SK-N-SH treated with all-trans-retinoic acid at 6 μM for 48 hours (cell line): Measurements from ENCODE around the gene BBC3.

ENCODE experiments used
- ATAC-seq: fragments of 200-7000 bp; cut with Tn5 transposase; 3 replicates; pipeline ENCODE4 v1.9.1; 2020; ENCODE audit warnings: mild to moderate bottlenecking, moderate library complexity
- BACH2 ChIP-seq: fragments of 250-450 bp; sonication (Bioruptor Pico); IDR thresholded peaks from 2 replicates; pipeline ENCODE4 v1.9.0; 2021; ENCODE audit warnings: mild to moderate bottlenecking, borderline replicate concordance
- CSDC2 ChIP-seq: fragments of 250-450 bp; sonication (Bioruptor Pico); IDR thresholded peaks from 2 replicates; pipeline ENCODE4 v1.5.0; 2020; ENCODE audit warnings: mild to moderate bottlenecking, moderate library complexity
- CSRNP3 ChIP-seq: fragments of 250-450 bp; sonication (Bioruptor Pico); IDR thresholded peaks from 2 replicates; pipeline ENCODE4 v1.5.1; 2021; ENCODE audit warnings: mild to moderate bottlenecking, moderate library complexity
- ESRRG ChIP-seq: fragments of 250-450 bp; sonication (Bioruptor Pico); IDR thresholded peaks from 2 replicates; pipeline ENCODE4 v1.6.1; 2021; ENCODE audit warnings: mild to moderate bottlenecking
- GLIS3 ChIP-seq: fragments of 250-450 bp; sonication (Bioruptor Pico); IDR thresholded peaks from 2 replicates; pipeline ENCODE4 v1.5.0; 2020; ENCODE audit warnings: mild to moderate bottlenecking, moderate library complexity
- ISL1 ChIP-seq: fragments of 250-450 bp; sonication (Bioruptor Pico); IDR thresholded peaks from 2 replicates; pipeline ENCODE4 v2.1.2; 2022; ENCODE audit warnings: mild to moderate bottlenecking, moderate library complexity
- OSR1 ChIP-seq: fragments of 250-450 bp; sonication (Bioruptor Pico); IDR thresholded peaks from 2 replicates; pipeline ENCODE4 v1.8.0; 2022; ENCODE audit warnings: moderate library complexity, mild to moderate bottlenecking, inconsistent platforms
- PATZ1 ChIP-seq: fragments of 250-450 bp; sonication (Bioruptor Pico); IDR thresholded peaks from 2 replicates; pipeline ENCODE4 v1.8.0; 2020; ENCODE audit warnings: mild to moderate bottlenecking, moderate library complexity, borderline replicate concordance
- POU6F1 ChIP-seq: fragments of 250-450 bp; sonication (Bioruptor Pico); IDR thresholded peaks from 2 replicates; pipeline ENCODE4 v1.8.0; 2021; ENCODE audit warnings: low read depth, mild to moderate bottlenecking, moderate library complexity, borderline replicate concordance
- PPARA ChIP-seq: fragments of 250-450 bp; sonication (Bioruptor Pico); IDR thresholded peaks from 2 replicates; pipeline ENCODE4 v1.5.0; 2020; ENCODE audit warnings: mild to moderate bottlenecking, borderline replicate concordance
- TCF4 ChIP-seq: fragments of 250-450 bp; sonication (Bioruptor Pico); IDR thresholded peaks from 2 replicates; pipeline ENCODE4 v1.8.0; 2021; ENCODE audit warnings: mild to moderate bottlenecking, moderate library complexity, borderline replicate concordance
- TOX ChIP-seq: fragments of 250-450 bp; sonication (Bioruptor Pico); IDR thresholded peaks from 2 replicates; pipeline ENCODE4 v1.8.0; 2021; ENCODE audit warnings: mild to moderate bottlenecking, moderate library complexity, borderline replicate concordance
- ZFP30 ChIP-seq: fragments of 450-650 bp; formaldehyde crosslinking; IDR thresholded peaks from 2 replicates; pipeline ENCODE4 v1.5.0; 2022; ENCODE audit warnings: mild to moderate bottlenecking, moderate library complexity
- ZNF565 ChIP-seq: fragments of 450-650 bp; formaldehyde crosslinking; conservative IDR thresholded peaks from 2 replicates; pipeline ENCODE4 v1.5.0; 2020; ENCODE audit warnings: low read depth, mild to moderate bottlenecking, moderate library complexity
- ZNF70 ChIP-seq: fragments of 450-650 bp; formaldehyde crosslinking; IDR thresholded peaks from 2 replicates; pipeline ENCODE4 v1.5.0; 2020; ENCODE audit warnings: mild to moderate bottlenecking, moderate library complexity
- ZNF8 ChIP-seq: fragments of 450-650 bp; formaldehyde crosslinking; IDR thresholded peaks from 2 replicates; pipeline ENCODE4 v1.5.0; 2020; ENCODE audit warnings: mild to moderate bottlenecking, moderate library complexity
- TF ChIP-seq, protein P1 (sequence below): fragments of 250-450 bp; sonication (Bioruptor Pico); IDR thresholded peaks from 2 replicates; pipeline ENCODE4 v1.5.0; 2020; ENCODE audit warnings: mild to moderate bottlenecking, moderate library complexity

Gene BBC3

DNA sequence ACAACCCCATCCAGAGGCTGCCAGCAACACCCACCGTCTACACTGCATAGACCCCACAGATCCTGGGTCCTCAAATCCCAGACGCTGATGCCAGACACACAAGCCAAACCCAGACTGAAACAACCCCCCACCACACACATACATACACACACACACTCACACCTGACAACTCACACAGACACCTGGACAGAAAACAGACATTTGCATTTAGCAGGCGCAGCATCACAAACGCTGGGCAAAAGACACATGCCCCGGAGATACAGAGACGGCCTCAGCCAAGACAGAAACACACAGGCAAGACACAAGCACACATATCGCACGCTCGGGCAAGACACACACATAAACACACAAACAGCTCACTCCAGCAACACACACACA lies 1.3 kb downstream of the BBC3 start (continued):
- no peak for TF ChIP-seq CSRNP3 (CRISPR knock-in tag)
- TF ChIP-seq TCF4 (CRISPR knock-in tag), result no peak
- TF ChIP-seq ISL1, result no peak
- TF ChIP-seq, all 23 proteins: peak for 0

DNA sequence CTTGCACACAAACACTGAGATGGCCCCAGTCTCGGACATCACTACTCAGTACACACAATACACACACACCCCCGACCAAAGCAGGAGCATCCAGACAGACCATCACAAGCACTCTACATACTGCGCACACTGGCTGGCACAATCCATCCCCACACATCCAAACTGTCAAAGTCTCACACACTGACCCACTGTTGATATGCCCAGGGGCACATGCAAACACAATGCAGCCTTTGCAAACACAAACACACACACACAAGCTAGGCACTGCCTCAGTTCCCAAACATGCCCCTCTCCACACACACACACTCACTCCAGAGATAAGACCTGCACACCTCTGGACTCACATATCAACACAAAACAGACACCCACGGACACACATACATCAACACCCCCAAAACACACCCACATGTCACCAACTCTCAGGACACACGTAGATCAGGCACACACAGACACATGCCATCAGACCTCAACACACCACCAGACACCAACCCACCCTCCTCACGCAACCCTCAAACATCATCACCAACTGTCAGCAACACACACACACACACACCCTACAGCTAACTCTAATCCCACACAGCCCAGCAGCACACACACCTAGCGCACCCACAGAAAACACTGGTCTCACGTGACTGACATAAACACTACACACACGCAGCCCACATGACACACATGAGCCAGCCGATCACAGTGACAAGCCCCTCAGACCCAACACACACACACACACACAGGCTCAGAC lies 1.9 kb downstream of the BBC3 start:
- TF ChIP-seq ISL1, result no peak
- TF ChIP-seq, protein P1, sequence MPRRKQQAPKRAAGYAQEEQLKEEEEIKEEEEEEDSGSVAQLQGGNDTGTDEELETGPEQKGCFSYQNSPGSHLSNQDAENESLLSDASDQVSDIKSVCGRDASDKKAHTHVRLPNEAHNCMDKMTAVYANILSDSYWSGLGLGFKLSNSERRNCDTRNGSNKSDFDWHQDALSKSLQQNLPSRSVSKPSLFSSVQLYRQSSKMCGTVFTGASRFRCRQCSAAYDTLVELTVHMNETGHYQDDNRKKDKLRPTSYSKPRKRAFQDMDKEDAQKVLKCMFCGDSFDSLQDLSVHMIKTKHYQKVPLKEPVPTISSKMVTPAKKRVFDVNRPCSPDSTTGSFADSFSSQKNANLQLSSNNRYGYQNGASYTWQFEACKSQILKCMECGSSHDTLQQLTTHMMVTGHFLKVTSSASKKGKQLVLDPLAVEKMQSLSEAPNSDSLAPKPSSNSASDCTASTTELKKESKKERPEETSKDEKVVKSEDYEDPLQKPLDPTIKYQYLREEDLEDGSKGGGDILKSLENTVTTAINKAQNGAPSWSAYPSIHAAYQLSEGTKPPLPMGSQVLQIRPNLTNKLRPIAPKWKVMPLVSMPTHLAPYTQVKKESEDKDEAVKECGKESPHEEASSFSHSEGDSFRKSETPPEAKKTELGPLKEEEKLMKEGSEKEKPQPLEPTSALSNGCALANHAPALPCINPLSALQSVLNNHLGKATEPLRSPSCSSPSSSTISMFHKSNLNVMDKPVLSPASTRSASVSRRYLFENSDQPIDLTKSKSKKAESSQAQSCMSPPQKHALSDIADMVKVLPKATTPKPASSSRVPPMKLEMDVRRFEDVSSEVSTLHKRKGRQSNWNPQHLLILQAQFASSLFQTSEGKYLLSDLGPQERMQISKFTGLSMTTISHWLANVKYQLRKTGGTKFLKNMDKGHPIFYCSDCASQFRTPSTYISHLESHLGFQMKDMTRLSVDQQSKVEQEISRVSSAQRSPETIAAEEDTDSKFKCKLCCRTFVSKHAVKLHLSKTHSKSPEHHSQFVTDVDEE (CRISPR knock-in tag), result no peak
- TF ChIP-seq OSR1 (CRISPR knock-in tag), result no peak
- TF ChIP-seq CSRNP3 (CRISPR knock-in tag), result no peak
- no peak for TF ChIP-seq ESRRG
- no peak for TF ChIP-seq PATZ1 (CRISPR knock-in tag)
- no peak for TF ChIP-seq GLIS3 (CRISPR knock-in tag)
- TF ChIP-seq POU6F1 (CRISPR knock-in tag), result no peak
- TF ChIP-seq ZFP30 (CRISPR knock-in tag), result no peak
- TF ChIP-seq BACH2 (CRISPR knock-in tag), result no peak
- no peak for TF ChIP-seq CSDC2
- no peak for TF ChIP-seq ZNF8
- TF ChIP-seq TCF4 (CRISPR knock-in tag), result no peak
- no peak for TF ChIP-seq ZNF70
- TF ChIP-seq ZNF565 (CRISPR knock-in tag), result no peak
- peak; percentile 3; the same call in 2 of the 3 replicates for ATAC-seq

DNA sequence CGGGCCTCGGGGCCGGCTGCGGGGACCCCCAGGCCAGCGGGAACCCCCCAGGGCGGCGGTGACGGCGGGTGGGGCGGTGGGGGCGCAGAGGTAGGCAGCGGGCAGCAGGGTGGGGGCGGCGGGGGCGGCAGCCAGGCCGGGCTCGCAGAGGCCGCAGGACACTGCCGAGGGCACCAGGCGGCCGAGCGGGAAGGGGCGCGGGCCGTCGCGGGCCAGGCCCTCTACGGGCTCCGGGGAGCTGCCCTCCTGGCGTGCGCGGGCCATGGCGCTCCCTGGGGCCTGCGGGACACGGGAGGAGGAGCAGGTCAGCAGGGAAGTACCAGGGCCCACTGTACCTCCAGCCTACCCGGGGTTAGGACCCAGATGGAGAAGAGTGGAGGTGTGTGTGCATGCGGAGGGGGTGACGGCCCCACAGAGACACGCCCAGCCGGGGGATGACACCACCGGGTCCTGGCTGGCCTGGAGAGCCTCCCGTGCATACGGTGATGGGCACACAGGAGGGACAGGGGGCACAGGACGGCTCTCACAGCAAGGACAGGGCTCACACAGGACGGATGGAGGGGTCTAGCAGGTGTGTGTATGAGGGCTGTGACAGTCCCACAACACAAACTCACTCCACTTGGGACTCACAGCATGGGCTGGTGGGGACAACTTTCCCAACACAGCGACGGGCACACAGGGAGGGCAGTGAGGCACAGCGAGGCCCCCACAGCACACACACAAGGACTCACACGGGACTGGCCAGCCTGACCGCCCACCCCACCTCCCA lies 2.6 kb downstream of the BBC3 start:
- TF ChIP-seq ISL1, result no peak
- TF ChIP-seq CSDC2, result no peak
- no peak for TF ChIP-seq CSRNP3 (CRISPR knock-in tag)
- no peak for TF ChIP-seq TOX (CRISPR knock-in tag)
- no peak for TF ChIP-seq POU6F1 (CRISPR knock-in tag)
- TF ChIP-seq PPARA (CRISPR knock-in tag), result no peak
- ATAC-seq, result peak; percentile 3
